Measurements from ENCODE around the gene GTF2H2C. TPM values are rescaled to one million over a fixed set of nuclear protein-coding genes. Genes with fewer than 3 reads are reported as not detected.
"Not testable (repeated sequence)": the region's sequence is repeated elsewhere in the genome, so short reads cannot be mapped to it uniquely, and the experiment has no call there.

GTF2H2C gene
- total and polyA plus RNA-seq, 2 donors (not counting 1 experiment from before 2014, with no cell fraction given), result 24.1 to 43.8 TPM

DNA sequence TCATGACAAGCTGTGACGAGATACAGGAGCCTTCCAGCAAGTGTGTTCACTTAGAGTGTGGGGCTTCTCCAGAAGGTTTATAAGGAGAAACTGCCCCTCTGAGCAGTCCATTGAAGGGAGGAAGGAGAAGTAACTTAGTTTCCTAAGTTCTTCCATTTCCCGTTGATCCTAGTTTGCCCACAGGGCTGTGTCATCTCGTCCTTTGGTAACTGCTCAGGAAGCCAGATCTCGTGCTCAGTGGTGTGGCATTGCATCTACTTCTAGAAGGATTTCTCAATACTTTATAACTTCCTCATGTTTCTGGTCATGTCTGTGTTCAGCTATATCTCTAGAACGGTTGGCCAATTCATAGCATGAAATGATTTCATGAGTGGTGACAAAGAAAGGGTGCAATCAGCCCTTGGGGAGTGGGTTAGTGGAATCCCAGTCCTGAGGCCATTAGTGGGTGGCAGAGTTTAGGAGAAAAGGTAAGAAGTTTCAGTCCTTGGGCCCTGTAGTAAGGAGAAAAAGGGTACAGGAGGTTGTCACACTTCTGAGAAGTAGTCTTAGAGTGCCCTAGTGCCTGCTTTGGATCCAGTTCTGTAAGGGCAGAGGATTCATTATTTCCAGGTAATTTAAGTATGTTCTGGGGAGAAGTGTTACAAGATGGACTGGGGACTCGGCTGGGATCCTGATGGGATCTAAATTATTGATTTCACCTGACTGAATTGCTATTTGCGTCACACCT lies 36.3 kb downstream of the GTF2H2C start:
- H2AFZ ChIP-seq (ENCODE audit: low read length); H3K9me3 ChIP-seq (ENCODE audit: control insufficient read depth, insufficient read depth, low read depth, low read length); H4K20me1 ChIP-seq (ENCODE audit: control insufficient read depth, extremely low read depth, insufficient read depth, low read length); H3K79me2 ChIP-seq (ENCODE audit: control insufficient read depth, insufficient read depth, low read length); H3K4me2 ChIP-seq (ENCODE audit: extremely low read depth, insufficient read depth, low read length); H3K27ac ChIP-seq (ENCODE audit: insufficient read depth, low read length); H3K4me1 ChIP-seq (ENCODE audit: control insufficient read depth, extremely low read depth, insufficient read depth, low read length); H3K9ac ChIP-seq (ENCODE audit: insufficient read depth, low read length); H3K4me3 ChIP-seq (replicated peaks in 1 of 4; ENCODE audit: control extremely low read depth in 1 of 4, insufficient read depth in 1 of 4, low read depth in 3 of 4, low read length in 4 of 4); H3K36me3 ChIP-seq (ENCODE audit: control insufficient read depth, insufficient read depth, low read length); H3K27me3 ChIP-seq (ENCODE audit: control insufficient read depth, insufficient read depth, low read length); DNase-seq (ENCODE audit: low read depth in 2 of 2): not testable (repeated sequence)

DNA sequence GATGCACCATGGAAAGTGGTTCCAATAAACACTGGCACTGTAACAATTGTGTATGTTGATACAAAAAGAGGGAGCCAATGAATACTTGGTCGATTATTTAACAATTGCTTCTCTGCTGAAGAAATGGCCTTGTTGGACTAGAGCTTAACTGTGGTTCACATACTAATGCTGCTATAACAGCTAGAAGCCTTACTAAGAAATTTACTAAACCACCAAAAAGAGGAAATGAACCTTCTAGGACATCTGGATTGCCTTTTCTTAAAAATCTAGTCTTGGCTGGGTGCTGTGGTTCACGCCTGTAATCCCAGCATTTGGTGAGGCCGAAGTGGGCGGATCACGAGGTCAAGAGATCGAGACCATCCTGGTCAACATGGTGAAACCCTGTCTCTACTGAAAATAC lies 42.0 kb downstream of the GTF2H2C start:
- not testable (repeated sequence) for H3K4me3 ChIP-seq (replicated peaks in 1 of 4; ENCODE audit: control extremely low read depth in 1 of 4, insufficient read depth in 1 of 4, low read depth in 3 of 4, low read length in 4 of 4); H3K27ac ChIP-seq (ENCODE audit: insufficient read depth, low read length); DNase-seq (ENCODE audit: low read depth in 2 of 2); H3K9ac ChIP-seq (ENCODE audit: insufficient read depth, low read length); H3K9me3 ChIP-seq (ENCODE audit: control insufficient read depth, insufficient read depth, low read depth, low read length); H3K79me2 ChIP-seq (ENCODE audit: control insufficient read depth, insufficient read depth, low read length); H3K36me3 ChIP-seq (ENCODE audit: control insufficient read depth, insufficient read depth, low read length); H3K27me3 ChIP-seq (ENCODE audit: control insufficient read depth, insufficient read depth, low read length); H4K20me1 ChIP-seq (ENCODE audit: control insufficient read depth, extremely low read depth, insufficient read depth, low read length); H3K4me1 ChIP-seq (ENCODE audit: control insufficient read depth, extremely low read depth, insufficient read depth, low read length); H2AFZ ChIP-seq (ENCODE audit: low read length); H3K4me2 ChIP-seq (ENCODE audit: extremely low read depth, insufficient read depth, low read length)

DNA sequence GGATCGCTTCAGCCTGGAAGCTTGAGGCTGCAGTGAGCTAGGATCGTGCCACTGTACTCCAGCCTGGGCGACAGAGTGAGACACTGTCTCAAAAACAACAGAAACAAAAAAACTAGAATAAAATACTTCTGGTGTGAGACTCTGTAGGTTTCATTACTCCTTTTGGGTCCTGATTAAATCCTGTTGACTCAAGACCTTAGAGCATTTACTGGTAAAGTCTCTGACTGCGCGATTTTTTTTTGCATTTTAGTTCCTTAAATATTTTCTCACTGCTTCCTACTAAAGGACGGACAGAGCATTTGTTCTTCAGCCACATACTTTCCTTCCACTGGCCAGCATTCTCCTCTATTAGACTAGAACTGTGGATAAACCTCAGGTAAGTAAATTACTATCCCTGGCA lies 46.8 kb downstream of the GTF2H2C start:
- not testable (repeated sequence) for H3K4me3 ChIP-seq (replicated peaks in 1 of 4; ENCODE audit: control extremely low read depth in 1 of 4, insufficient read depth in 1 of 4, low read depth in 3 of 4, low read length in 4 of 4); DNase-seq (ENCODE audit: low read depth in 2 of 2)

DNA sequence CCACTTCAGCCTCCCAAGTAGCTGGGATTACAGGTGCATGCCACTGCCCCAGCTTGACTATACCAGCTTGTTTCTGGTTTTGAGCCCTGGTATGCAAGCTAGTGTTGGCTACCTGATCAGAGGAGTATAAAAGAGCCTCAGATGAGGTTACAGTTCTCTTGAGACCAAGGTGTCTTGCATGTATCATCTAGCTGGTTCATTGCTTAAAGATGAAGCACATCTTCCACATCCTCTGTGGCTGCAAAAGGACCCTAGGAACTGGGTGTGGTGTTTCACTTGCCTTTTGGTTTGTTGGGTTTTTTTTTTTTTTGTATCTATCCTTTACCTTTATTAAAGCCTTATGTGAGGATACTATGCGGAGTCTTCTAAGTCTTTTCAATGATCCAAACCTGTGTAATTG lies 47.8 kb downstream of the GTF2H2C start:
- H3K4me1 ChIP-seq (ENCODE audit: control insufficient read depth, extremely low read depth, insufficient read depth, low read length); H2AFZ ChIP-seq (ENCODE audit: low read length); H3K36me3 ChIP-seq (ENCODE audit: control insufficient read depth, insufficient read depth, low read length); H3K9ac ChIP-seq (ENCODE audit: insufficient read depth, low read length); H4K20me1 ChIP-seq (ENCODE audit: control insufficient read depth, extremely low read depth, insufficient read depth, low read length); DNase-seq (ENCODE audit: low read depth in 2 of 2); H3K4me3 ChIP-seq (replicated peaks in 1 of 4; ENCODE audit: control extremely low read depth in 1 of 4, insufficient read depth in 1 of 4, low read depth in 3 of 4, low read length in 4 of 4); H3K27me3 ChIP-seq (ENCODE audit: control insufficient read depth, insufficient read depth, low read length); H3K9me3 ChIP-seq (ENCODE audit: control insufficient read depth, insufficient read depth, low read depth, low read length); H3K4me2 ChIP-seq (ENCODE audit: extremely low read depth, insufficient read depth, low read length); H3K79me2 ChIP-seq (ENCODE audit: control insufficient read depth, insufficient read depth, low read length); H3K27ac ChIP-seq (ENCODE audit: insufficient read depth, low read length): not testable (repeated sequence)

More for the DNA sequence above, 46.8 kb downstream of the GTF2H2C start:
- not testable (repeated sequence) for H3K79me2 ChIP-seq (ENCODE audit: control insufficient read depth, insufficient read depth, low read length); H3K9me3 ChIP-seq (ENCODE audit: control insufficient read depth, insufficient read depth, low read depth, low read length); H2AFZ ChIP-seq (ENCODE audit: low read length); H3K27me3 ChIP-seq (ENCODE audit: control insufficient read depth, insufficient read depth, low read length); H3K36me3 ChIP-seq (ENCODE audit: control insufficient read depth, insufficient read depth, low read length); H3K4me1 ChIP-seq (ENCODE audit: control insufficient read depth, extremely low read depth, insufficient read depth, low read length); H3K27ac ChIP-seq (ENCODE audit: insufficient read depth, low read length); H3K4me2 ChIP-seq (ENCODE audit: extremely low read depth, insufficient read depth, low read length); H4K20me1 ChIP-seq (ENCODE audit: control insufficient read depth, extremely low read depth, insufficient read depth, low read length); H3K9ac ChIP-seq (ENCODE audit: insufficient read depth, low read length)

DNA sequence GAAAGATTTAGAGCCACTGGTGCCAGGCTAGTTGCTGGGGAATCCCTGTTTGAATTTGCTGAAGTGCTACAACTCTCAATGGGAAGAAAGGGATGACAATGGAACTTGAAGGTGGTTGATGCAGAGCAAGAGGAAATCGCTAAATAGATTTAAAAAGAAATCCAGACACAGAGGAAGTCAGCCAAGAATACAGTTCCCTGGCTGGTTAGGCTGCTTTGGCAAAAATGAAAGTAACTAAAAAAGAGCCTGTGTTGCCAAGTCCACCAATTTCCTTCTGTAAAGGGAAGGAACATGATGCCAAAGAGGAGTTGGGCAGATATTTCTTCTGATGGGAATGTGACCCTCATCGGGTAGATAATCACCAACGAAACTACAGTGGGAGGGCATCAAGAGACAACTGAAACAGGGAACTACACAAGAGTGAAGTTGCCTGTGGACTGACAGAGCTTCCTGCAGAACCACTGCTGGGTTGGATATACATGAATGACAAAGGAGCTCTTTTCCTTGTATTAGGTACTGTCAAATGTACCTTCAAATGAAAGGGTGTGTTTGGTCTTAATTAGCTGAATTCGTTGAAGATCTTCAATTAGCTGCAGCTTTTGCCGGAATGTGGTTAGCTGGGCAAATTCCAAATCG lies 49.0 kb downstream of the GTF2H2C start:
- not testable (repeated sequence) for H2AFZ ChIP-seq (ENCODE audit: low read length)

DNA sequence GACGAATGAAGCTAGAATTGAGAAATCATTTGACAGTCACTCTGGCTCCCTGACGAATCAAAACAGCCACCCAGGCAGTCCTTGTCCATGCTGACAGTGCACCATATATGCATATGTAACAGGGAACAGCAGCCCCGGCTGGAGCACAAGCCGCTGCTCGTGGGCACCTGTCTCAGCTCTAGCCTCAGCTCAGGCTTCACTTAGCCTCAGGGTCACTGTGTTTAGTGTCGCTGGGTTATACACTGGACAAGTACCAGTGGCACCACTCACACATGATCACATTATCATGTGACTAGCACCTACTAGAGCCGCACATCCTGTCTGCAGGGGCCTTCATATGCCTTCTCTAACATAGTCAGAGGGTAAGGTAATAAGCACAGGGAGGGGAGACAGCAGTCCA lies 54.9 kb downstream of the GTF2H2C start:
- not testable (repeated sequence) for DNase-seq (ENCODE audit: low read depth in 2 of 2); H3K9ac ChIP-seq (ENCODE audit: insufficient read depth, low read length); H3K4me2 ChIP-seq (ENCODE audit: extremely low read depth, insufficient read depth, low read length); H3K27ac ChIP-seq (ENCODE audit: insufficient read depth, low read length); H3K4me3 ChIP-seq (replicated peaks in 1 of 4; ENCODE audit: control extremely low read depth in 1 of 4, insufficient read depth in 1 of 4, low read depth in 3 of 4, low read length in 4 of 4); H3K4me1 ChIP-seq (ENCODE audit: control insufficient read depth, extremely low read depth, insufficient read depth, low read length); H3K79me2 ChIP-seq (ENCODE audit: control insufficient read depth, insufficient read depth, low read length); H3K36me3 ChIP-seq (ENCODE audit: control insufficient read depth, insufficient read depth, low read length); H2AFZ ChIP-seq (ENCODE audit: low read length); H4K20me1 ChIP-seq (ENCODE audit: control insufficient read depth, extremely low read depth, insufficient read depth, low read length); H3K27me3 ChIP-seq (ENCODE audit: control insufficient read depth, insufficient read depth, low read length); H3K9me3 ChIP-seq (ENCODE audit: control insufficient read depth, insufficient read depth, low read depth, low read length)

More for the DNA sequence above, 49.0 kb downstream of the GTF2H2C start:
- not testable (repeated sequence) for H3K79me2 ChIP-seq (ENCODE audit: control insufficient read depth, insufficient read depth, low read length); H3K9ac ChIP-seq (ENCODE audit: insufficient read depth, low read length); H3K9me3 ChIP-seq (ENCODE audit: control insufficient read depth, insufficient read depth, low read depth, low read length); DNase-seq (ENCODE audit: low read depth in 2 of 2); H3K4me2 ChIP-seq (ENCODE audit: extremely low read depth, insufficient read depth, low read length); H3K36me3 ChIP-seq (ENCODE audit: control insufficient read depth, insufficient read depth, low read length); H3K27me3 ChIP-seq (ENCODE audit: control insufficient read depth, insufficient read depth, low read length); H4K20me1 ChIP-seq (ENCODE audit: control insufficient read depth, extremely low read depth, insufficient read depth, low read length); H3K4me1 ChIP-seq (ENCODE audit: control insufficient read depth, extremely low read depth, insufficient read depth, low read length); H3K27ac ChIP-seq (ENCODE audit: insufficient read depth, low read length); H3K4me3 ChIP-seq (replicated peaks in 1 of 4; ENCODE audit: control extremely low read depth in 1 of 4, insufficient read depth in 1 of 4, low read depth in 3 of 4, low read length in 4 of 4)

DNA sequence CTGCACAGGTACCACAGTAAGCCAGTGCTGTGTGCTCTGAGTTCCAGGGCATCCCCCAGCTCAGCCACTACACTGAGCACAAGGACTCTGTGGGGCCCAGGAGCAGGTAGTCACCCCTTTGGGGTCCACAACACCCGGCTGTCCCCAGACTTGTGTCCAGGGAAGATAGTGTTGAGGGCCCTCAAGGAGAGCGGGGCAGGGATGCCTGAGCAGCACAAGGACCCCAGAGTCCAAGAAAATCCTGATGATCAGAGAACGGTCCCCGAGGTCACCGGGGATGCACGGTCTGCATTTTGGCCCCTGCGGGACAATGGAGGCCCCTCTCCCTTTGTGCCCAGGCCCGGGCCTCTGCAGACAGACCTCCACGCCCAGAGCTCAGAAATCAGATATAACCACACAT lies 71.9 kb downstream of the GTF2H2C start:
- not testable (repeated sequence) for H3K27me3 ChIP-seq (ENCODE audit: control insufficient read depth, insufficient read depth, low read length); H3K4me3 ChIP-seq (replicated peaks in 1 of 4; ENCODE audit: control extremely low read depth in 1 of 4, insufficient read depth in 1 of 4, low read depth in 3 of 4, low read length in 4 of 4); H3K9ac ChIP-seq (ENCODE audit: insufficient read depth, low read length); H4K20me1 ChIP-seq (ENCODE audit: control insufficient read depth, extremely low read depth, insufficient read depth, low read length); H3K79me2 ChIP-seq (ENCODE audit: control insufficient read depth, insufficient read depth, low read length); H3K27ac ChIP-seq (ENCODE audit: insufficient read depth, low read length); DNase-seq (ENCODE audit: low read depth in 2 of 2); H3K4me2 ChIP-seq (ENCODE audit: extremely low read depth, insufficient read depth, low read length); H3K4me1 ChIP-seq (ENCODE audit: control insufficient read depth, extremely low read depth, insufficient read depth, low read length); H2AFZ ChIP-seq (ENCODE audit: low read length); H3K36me3 ChIP-seq (ENCODE audit: control insufficient read depth, insufficient read depth, low read length); H3K9me3 ChIP-seq (ENCODE audit: control insufficient read depth, insufficient read depth, low read depth, low read length)
